Endothelial cell of umbilical vein (primary cell): ENCODE measurements around the gene TRIP10. TPM values are rescaled to one million over a fixed set of nuclear protein-coding genes. Genes with fewer than 3 reads are reported as not detected.

Experiments
- BruUV-seq: library from RNA; stranded (reverse); fragments of 400-500 nt; replicated peaks from 2 replicates; lab custom pipeline; 2021; lab: Mats Ljungman, UMichigan
- CTCF ChIA-PET: fragments of 300-600, 350-600 bp; sonication (Branson Sonifier 250); formaldehyde crosslinking; loops from one replicate; lab custom pipeline; 2021; ENCODE audit warnings: antibody characterized with exemption, inconsistent platforms; lab: Charles Lee
- POLR2A ChIA-PET: fragments of 300-600, 350-600 bp; sonication (Branson Sonifier 250); formaldehyde crosslinking; loops from one replicate; lab custom pipeline; 2021; ENCODE audit warnings: antibody characterized with exemption, inconsistent platforms; lab: Charles Lee
- DNase-seq: peaks from one replicate; pipeline ENCODE4 v3.0.0-alpha.2; 2011; ENCODE audit warnings: low read depth, low spot score
- FAIRE-seq: peaks from 2 replicates; lab custom pipeline; 2011; peaks lifted over from hg19 to GRCh38; lab: Jason Lieb, UNC
- H2AFZ ChIP-seq: 2 replicates; pipeline ENCODE4 v1.6.0; 2012; ENCODE audit warnings: low read depth, low read length, control low read depth, inconsistent platforms
- H3K27ac ChIP-seq: 2 replicates; pipeline ENCODE4 v1.5.1; 2011; ENCODE audit warnings: low read depth, mild to moderate bottlenecking, control low read depth, low read length, moderate library complexity; ENCODE audit not compliant: insufficient read depth
- H3K27me3 ChIP-seq, 2 experiments: 2 replicates each; pipeline versions ENCODE4 v1.6.0 to v1.6.1; 2011; ENCODE audit warnings: low read length in 2 of 2, mixed read lengths in 1 of 2; ENCODE audit not compliant: control insufficient read depth in 2 of 2, insufficient read depth in 2 of 2
- H3K36me3 ChIP-seq, 2 experiments: 2 replicates in 1 of 2; 3 replicates in 1 of 2; pipeline ENCODE4 v1.5.1; 2011; ENCODE audit warnings: low read length in 2 of 2, mild to moderate bottlenecking in 1 of 2, moderate library complexity in 1 of 2; ENCODE audit not compliant: control insufficient read depth in 2 of 2, insufficient read depth in 2 of 2; ENCODE audit errors: extremely low read depth in 1 of 2
- H3K4me1 ChIP-seq: 3 replicates; pipeline ENCODE4 v1.5.1; 2011; ENCODE audit warnings: mild to moderate bottlenecking, low read length; ENCODE audit not compliant: control insufficient read depth, insufficient read depth; ENCODE audit errors: extremely low read depth
- H3K4me2 ChIP-seq: 2 replicates; pipeline ENCODE4 v1.6.1; 2011; ENCODE audit warnings: low read length, control low read depth, mixed read lengths; ENCODE audit not compliant: insufficient read depth
- H3K4me3 ChIP-seq, 3 experiments: fragments of 200-600 bp in 1 of 3; sonication (generic), shearing (Covaris generic) in 1 of 3; replicated peaks in 1 of 3; 2 replicates each; pipeline ENCODE4 v1.5.1; 2011 to 2016; ENCODE audit warnings: control low read depth in 3 of 3, low read length in 3 of 3, mild to moderate bottlenecking in 2 of 3, inconsistent platforms in 1 of 3, low read depth in 1 of 3, moderate library complexity in 1 of 3; ENCODE audit not compliant: insufficient read depth in 1 of 3
- H3K79me2 ChIP-seq: 2 replicates; pipeline ENCODE4 v1.6.0; 2012; ENCODE audit warnings: low read length, inconsistent platforms; ENCODE audit not compliant: control insufficient read depth, insufficient read depth
- H3K9ac ChIP-seq: replicated peaks from 2 replicates; pipeline ENCODE3; 2011; ENCODE audit warnings: low read length, control low read depth; ENCODE audit not compliant: insufficient read depth; ENCODE audit errors: extremely low read depth
- H3K9me1 ChIP-seq: replicated peaks from 3 replicates; pipeline ENCODE4 v1.6.0; 2011; ENCODE audit warnings: mild to moderate bottlenecking, low read length; ENCODE audit not compliant: control insufficient read depth, insufficient read depth; ENCODE audit errors: extremely low read depth
- H3K9me3 ChIP-seq: replicated peaks from 2 replicates; pipeline ENCODE4 v1.5.1; 2012; ENCODE audit warnings: low read length, inconsistent platforms; ENCODE audit not compliant: control insufficient read depth, insufficient read depth
- H4K20me1 ChIP-seq: replicated peaks from 2 replicates; pipeline ENCODE3; 2011; ENCODE audit warnings: mild to moderate bottlenecking, low read length; ENCODE audit not compliant: control insufficient read depth, insufficient read depth; ENCODE audit errors: extremely low read depth
- GATA2 ChIP-seq: IDR thresholded peaks from 2 replicates; pipeline ENCODE4 v1.7.0; 2011; ENCODE audit warnings: low read depth, mild to moderate bottlenecking, moderate library complexity, mixed read lengths, low read length; ENCODE audit not compliant: insufficient read length, insufficient read depth
- JUN ChIP-seq: IDR thresholded peaks from 2 replicates; pipeline ENCODE4 v1.6.1; 2011; ENCODE audit warnings: borderline replicate concordance, low read depth; ENCODE audit not compliant: insufficient read length, insufficient read depth
- MAX ChIP-seq: IDR thresholded peaks from 2 replicates; pipeline ENCODE4 v1.6.1; 2011; ENCODE audit not compliant: insufficient read depth, insufficient read length
- MYC ChIP-seq: IDR thresholded peaks from one replicate; pipeline ENCODE4 v1.6.1; 2011; ENCODE audit warnings: mild to moderate bottlenecking, low read depth, low read length
- POLR2A ChIP-seq: IDR thresholded peaks from 2 replicates; pipeline ENCODE4 v1.6.1; 2012; ENCODE audit warnings: low read depth, mild to moderate bottlenecking, control low read depth, low read length
- POLR2AphosphoS5 ChIP-seq: IDR thresholded peaks from 2 replicates; pipeline ENCODE4 v1.6.1; 2012; ENCODE audit warnings: low read depth, mild to moderate bottlenecking, control low read depth, low read length, moderate library complexity; ENCODE audit not compliant: insufficient read depth
- dilution Hi-C: fragments of 300-500 bp; cut with MboI; formaldehyde crosslinking; loops from one replicate; pipeline ENCODE4 v1.15.0; 2019; ENCODE audit warnings: low sequenced_read_pairs; ENCODE audit not compliant: extremely low pct_ligation_motif_present
- intact Hi-C: fragments of 100-400 bp; cut with micrococcal nuclease; formaldehyde crosslinking; loops from one replicate; pipeline ENCODE4 v1.10.0; 2022
- polyA plus RNA-seq, 4 experiments: library from polyadenylated mRNA; depleted of rRNA in 3 of 4; stranded (reverse) in 3 of 4; unstranded in 1 of 4; fragments of >200 nt; gene quantifications; 2 replicates each; pipeline versions ENCODE4 v1.2.1 to v1.2.3, GENCODE V29; 2011 to 2012; ENCODE audit warnings: missing spikeins in 1 of 4
- total RNA-seq: library from RNA; stranded (reverse); gene quantifications from 2 replicates; pipeline ENCODE4 v1.2.3, GENCODE V29; 2021

TRIP10 gene
- total and polyA plus RNA-seq, 2 donors (not counting 3 experiments of a cell fraction or from before 2014, with no cell fraction given): 28.4 to 69.3 TPM

GRCh38 chr19:6734096-6734696 is 5.3 kb upstream of the TRIP10 start:
- intact Hi-C loops: loop anchor here (10.0 kb wide), 2 partner anchors 59 to 309 kb away; partner anchors contain the start of genes KHSRP and TNFSF14
- Histone ChIP-seq H4K20me1 (no peaks in the 10 kb centered on the region), H3K4me1 (peaks cover 40% of the 10 kb centered on the region), H3K27me3 (no peaks in the 10 kb centered on the region), H2AFZ (no peak overlapping the region), H3K9me3 (no peaks in the 10 kb centered on the region), H3K4me2 (no peak overlapping the region), H3K9ac (peak overlapping the region; percentile 56), H3K4me3 (peak overlapping the region in 1 of 3 experiments; percentile 7), H3K9me1 (no peaks in the 10 kb centered on the region), H3K36me3 (peaks cover 0 to 5% of the 10 kb centered on the region in 2 experiments), H3K79me2 (peaks cover 4% of the 10 kb centered on the region), H3K27ac (peak overlapping the region; percentile 88)
- CTCF ChIA-PET: no interaction called here
- FAIRE-seq: no peak
- dilution Hi-C loops: no loop called here
- DNase-seq: peak; percentile 41
- TF ChIP-seq MAX (no peak), JUN (no peak), POLR2AphosphoS5 (peak; percentile 43), POLR2A (peak; percentile 24)
- BruUV-seq: no TSS peak
- POLR2A ChIA-PET: no interaction called here

GRCh38 chr19:6735181-6735911 is 4.1 kb upstream of the TRIP10 start:
- Histone ChIP-seq H3K36me3 (peaks cover 0 to 5% of the 10 kb centered on the region in 2 experiments), H4K20me1 (no peaks in the 10 kb centered on the region), H3K79me2 (peaks cover 11% of the 10 kb centered on the region), H3K9me3 (no peaks in the 10 kb centered on the region), H3K9me1 (no peaks in the 10 kb centered on the region), H3K4me2 (peak overlapping the region; percentile 94), H3K4me3 (no peak overlapping the region), H3K27ac (peak overlapping the region; percentile 88), H3K27me3 (no peaks in the 10 kb centered on the region), H3K9ac (peak overlapping the region; percentile 89), H3K4me1 (peaks cover 40% of the 10 kb centered on the region), H2AFZ (no peak overlapping the region)
- POLR2A ChIA-PET: no interaction called here
- TSS peak; percentile 24 for BruUV-seq
- CTCF ChIA-PET: interaction anchor here (1.1 to 6.2 kb wide), 3 partner anchors 95 to 219 kb away, joined by 3 to 179 read pairs (median 50); no protein-coding TSS in a partner anchor
- FAIRE-seq (peak; percentile 63), DNase-seq (peak; percentile 38)
- intact Hi-C loops (loop anchor here (5.0 to 10.0 kb wide), 5 partner anchors 61 to 363 kb away; partner anchors contain the start of genes ALKBH7, KHSRP, TNFSF14 and TNFSF9), dilution Hi-C loops (no loop called here)
- no peak for TF ChIP-seq MYC
- peak; percentile 59 for TF ChIP-seq GATA2
